Natural killer cell treated with Interleukin-12 subunit alpha and Interleukin-12 subunit beta and Interleukin-15 and Interleukin-18, amount 100 ng/mL, for 72 hours (primary cell): ENCODE results near the gene SLC6A3. TPM values are rescaled to one million over a fixed set of nuclear protein-coding genes. Genes with fewer than 3 reads are reported as not detected.

ENCODE experiments used
- ATAC-seq, 2 donors: fragments of 150-1000 bp; cut with Tn5 transposase in 1 of 2; sonication (Bioruptor Pico), chemical (Tn5 transposase) in 1 of 2; 2 replicates each; pipeline ENCODE4 v1.10.0; 2021
- DNase-seq: peaks from one replicate; pipeline ENCODE4 v3.0.0; 2022; ENCODE audit warnings: low spot score
- H3K27ac Mint-ChIP-seq, 2 donors: 1 replicate in 1 of 2; 2 replicates in 1 of 2; pipeline ENCODE4 v1.8.0; 2022; ENCODE audit warnings: mixed read lengths in 2 of 2, mild to moderate bottlenecking in 1 of 2, moderate library complexity in 1 of 2
- H3K27me3 Mint-ChIP-seq, 2 donors: 1 replicate in 1 of 2; 2 replicates in 1 of 2; pipeline ENCODE4 v1.8.0; 2022; ENCODE audit warnings: mixed read lengths in 2 of 2
- H3K36me3 Mint-ChIP-seq: one replicate; pipeline ENCODE4 v1.8.0; 2022; ENCODE audit warnings: mixed read lengths
- H3K4me1 Mint-ChIP-seq, 2 donors: 1 replicate in 1 of 2; 2 replicates in 1 of 2; pipeline ENCODE4 v1.8.0; 2022; ENCODE audit warnings: low read depth in 2 of 2, mixed read lengths in 2 of 2, mild to moderate bottlenecking in 1 of 2
- H3K4me3 Mint-ChIP-seq: one replicate; pipeline ENCODE4 v1.8.0; 2022; ENCODE audit warnings: mixed read lengths
- H3K9me3 Mint-ChIP-seq: 2 replicates; pipeline ENCODE4 v1.8.0; 2022; ENCODE audit warnings: mixed read lengths
- total RNA-seq, 2 donors: library from RNA; stranded (reverse); gene quantifications; one replicate each; pipeline ENCODE4 v1.2.3, GENCODE V29; 2022

SLC6A3 gene
- total RNA-seq: not detected

GRCh38 chr5:1445313-1445688 is at the start of gene SLC6A3:
SLC6A3 (minus strand) TSS chr5:1445440; CDS start chr5:1443197, 2,243 bp downstream.
- Mint-ChIP-seq H3K27me3 (peaks cover 29 to 30% of the 10 kb centered on the region in 2 donors), H3K4me3 (peak within 1 kb of the TSS; percentile 33), H3K36me3 (no peaks in the 10 kb centered on the region), H3K9me3 (no peaks in the 10 kb centered on the region), H3K4me1 (peaks cover 9 to 25% of the 10 kb centered on the region in 2 donors), H3K27ac (no peak within 1 kb of the TSS)
- peak; percentile 51 to 74 for ATAC-seq
- DNase-seq: no peak

- DNase-seq (no peak), ATAC-seq (no peak)
- H3K27me3 Mint-ChIP-seq: no peaks in the 10 kb centered on the region
- peak overlapping the region; percentile 86 for H3K4me3 Mint-ChIP-seq
- no peaks in the 10 kb centered on the region for H3K9me3 Mint-ChIP-seq
- peaks cover 8% of the 10 kb centered on the region for H3K36me3 Mint-ChIP-seq
- peaks cover 86 to 87% of the 10 kb centered on the region in 2 donors for H3K4me1 Mint-ChIP-seq
- peak overlapping the region; percentile 93 to 95 for H3K27ac Mint-ChIP-seq
Observed at GRCh38 chr5:1493941-1494340, 48.7 kb upstream of the SLC6A3 start.

DNA sequence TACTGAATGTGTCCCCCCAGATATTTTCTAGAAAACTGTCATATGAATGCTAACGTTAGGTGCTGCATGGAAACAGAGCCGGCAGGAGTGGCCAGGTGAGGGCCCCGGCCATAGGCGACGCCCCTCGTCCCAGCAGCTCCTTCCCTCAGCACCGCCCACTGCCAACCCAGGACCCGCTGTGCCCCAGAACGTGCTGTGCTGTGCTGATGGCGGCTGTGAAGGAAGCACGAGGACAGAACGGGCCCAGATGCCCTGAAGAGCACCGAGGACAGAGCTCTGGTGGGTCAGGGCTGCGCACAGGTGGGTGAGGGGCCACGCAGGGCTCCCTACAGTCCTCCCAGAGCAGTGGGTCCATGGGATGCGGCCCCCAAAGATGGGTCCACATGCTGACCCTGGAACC is 48.2 kb upstream of the SLC6A3 start:
- peak overlapping the region; percentile 86 for H3K4me3 Mint-ChIP-seq
- H3K4me1 Mint-ChIP-seq: peaks cover 84% of the 10 kb centered on the region in 2 donors
- H3K27me3 Mint-ChIP-seq: no peaks in the 10 kb centered on the region
- peak overlapping the region; percentile 93 to 95 for H3K27ac Mint-ChIP-seq
- H3K9me3 Mint-ChIP-seq: no peaks in the 10 kb centered on the region
- H3K36me3 Mint-ChIP-seq: peaks cover 5% of the 10 kb centered on the region
- ATAC-seq (no peak), DNase-seq (no peak)

GRCh38 chr5:1492757-1493156 is 47.5 kb upstream of the SLC6A3 start:
- H3K27ac Mint-ChIP-seq: peak overlapping the region; percentile 93 to 95
- H3K27me3 Mint-ChIP-seq: no peaks in the 10 kb centered on the region
- H3K9me3 Mint-ChIP-seq: no peaks in the 10 kb centered on the region
- DNase-seq (peak; percentile 76), ATAC-seq (peak; percentile 18 to 48)
- peaks cover 83 to 85% of the 10 kb centered on the region in 2 donors for H3K4me1 Mint-ChIP-seq
- peak overlapping the region; percentile 86 for H3K4me3 Mint-ChIP-seq
- peaks cover 5% of the 10 kb centered on the region for H3K36me3 Mint-ChIP-seq

GRCh38 chr5:1490376-1490775 is 45.1 kb upstream of the SLC6A3 start:
- Mint-ChIP-seq H3K27me3 (no peaks in the 10 kb centered on the region), H3K4me3 (peak overlapping the region; percentile 75), H3K4me1 (peaks cover 64 to 72% of the 10 kb centered on the region in 2 donors), H3K27ac (peak overlapping the region; percentile 85 to 95), H3K9me3 (no peaks in the 10 kb centered on the region), H3K36me3 (peaks cover 5% of the 10 kb centered on the region)
- ATAC-seq (no peak), DNase-seq (no peak)

DNA sequence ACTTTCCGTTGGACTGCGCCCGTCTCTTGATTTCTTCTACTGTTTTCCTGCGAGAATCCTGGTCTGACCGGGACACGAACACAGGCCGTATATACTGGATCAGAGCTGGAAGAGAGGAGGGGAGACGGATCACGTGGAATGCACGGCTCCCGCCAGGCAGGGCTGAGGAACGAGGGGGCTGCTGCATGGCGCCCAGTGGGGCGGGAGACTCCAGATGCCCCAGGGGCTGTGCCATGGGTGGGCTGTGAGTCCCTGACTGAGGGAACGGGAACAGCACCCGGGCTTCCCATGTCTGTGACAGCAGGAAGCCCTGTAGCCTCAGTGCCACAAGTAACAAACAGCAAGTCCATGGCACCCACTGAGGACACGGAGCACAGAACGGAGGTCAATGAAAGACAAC is 44.5 kb upstream of the SLC6A3 start:
- Mint-ChIP-seq H3K36me3 (peaks cover 5% of the 10 kb centered on the region), H3K27me3 (no peaks in the 10 kb centered on the region), H3K4me1 (peaks cover 58 to 72% of the 10 kb centered on the region in 2 donors), H3K9me3 (no peaks in the 10 kb centered on the region), H3K27ac (peak overlapping the region; percentile 85 to 95), H3K4me3 (peak overlapping the region; percentile 75)
- no peak for ATAC-seq
- no peak for DNase-seq

DNA sequence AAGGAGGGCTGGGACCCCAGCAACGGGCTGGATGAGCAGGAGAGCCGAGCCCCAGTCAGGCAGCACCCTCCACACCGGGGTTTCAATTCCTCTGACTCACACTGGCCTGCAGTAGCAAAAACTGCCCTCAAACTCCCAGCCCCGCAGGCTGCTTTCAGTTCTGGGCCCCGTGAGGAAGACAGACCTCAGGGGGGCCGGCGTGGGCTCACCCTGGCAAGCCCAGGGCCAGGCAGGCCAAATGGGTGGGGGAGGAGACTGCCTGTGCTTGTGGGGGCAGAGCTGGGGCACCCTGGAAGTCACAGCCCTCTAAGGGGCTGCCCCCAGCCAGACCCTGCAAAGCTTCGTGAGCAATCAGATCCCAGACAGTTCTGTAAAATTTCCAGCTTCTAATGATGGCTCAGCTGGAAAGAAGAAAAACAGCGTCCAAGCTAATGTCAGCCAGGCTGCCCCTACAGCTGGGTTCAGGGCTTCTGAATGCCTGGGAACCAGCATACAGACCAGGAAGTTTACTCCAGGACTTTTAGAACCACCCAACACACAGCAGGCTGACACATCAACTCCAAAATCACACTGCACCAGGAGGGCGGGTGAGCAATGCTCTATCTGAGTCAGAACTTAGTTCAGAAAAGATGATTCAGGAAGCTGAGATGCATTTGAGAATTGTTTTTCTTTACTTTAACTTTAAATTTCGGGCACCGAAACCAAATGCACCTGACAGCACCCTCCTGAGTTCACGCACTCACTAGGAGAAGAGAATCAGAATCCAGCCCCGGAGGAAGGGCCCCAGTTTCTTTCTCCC is 43.8 kb upstream of the SLC6A3 start:
- Mint-ChIP-seq H3K27ac (peak overlapping the region; percentile 85 to 95), H3K36me3 (peaks cover 5% of the 10 kb centered on the region)
- DNase-seq: no peak

DNA sequence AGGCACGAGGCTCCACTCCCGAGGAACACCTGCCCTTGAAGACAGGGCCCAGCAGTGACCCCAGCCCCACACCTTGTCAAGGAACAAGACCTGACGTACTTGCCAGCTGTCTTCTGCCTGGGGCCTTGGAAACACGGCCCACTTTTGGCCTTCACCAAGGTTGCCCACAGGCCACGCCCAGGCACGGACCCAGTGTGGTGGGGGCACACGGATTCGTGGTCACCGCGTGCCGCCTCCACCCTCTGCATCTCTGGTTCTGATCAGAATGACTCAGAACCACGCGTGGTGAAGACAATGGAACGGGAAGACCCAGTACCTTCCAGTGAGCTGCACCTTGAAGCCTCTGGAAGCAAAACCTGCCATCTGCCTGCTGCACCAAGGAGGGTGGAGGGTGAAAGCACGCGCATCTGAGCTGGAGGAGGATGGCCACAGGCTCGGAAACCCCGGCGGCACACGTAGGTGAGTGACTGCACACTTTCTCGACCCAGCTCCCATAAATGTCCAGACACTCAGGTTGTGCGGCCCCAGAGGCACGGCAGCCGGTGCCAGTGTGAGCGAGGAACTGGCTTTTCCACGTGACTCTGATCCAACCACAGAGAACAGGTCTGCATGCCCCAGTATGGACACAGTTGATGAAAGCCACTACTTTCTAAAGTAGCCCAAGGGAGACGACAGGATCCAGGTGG is 42.0 kb upstream of the SLC6A3 start:
- DNase-seq (no peak), ATAC-seq (no peak)
- no peaks in the 10 kb centered on the region for H3K27me3 Mint-ChIP-seq
- no peaks in the 10 kb centered on the region for H3K9me3 Mint-ChIP-seq
- H3K36me3 Mint-ChIP-seq: peaks cover 5% of the 10 kb centered on the region
- H3K4me1 Mint-ChIP-seq: peaks cover 36 to 57% of the 10 kb centered on the region in 2 donors
- H3K4me3 Mint-ChIP-seq: peak overlapping the region; percentile 75
- H3K27ac Mint-ChIP-seq: peak overlapping the region; percentile 85 to 95

More for the DNA sequence above, 43.8 kb upstream of the SLC6A3 start:
- no peaks in the 10 kb centered on the region for H3K27me3 Mint-ChIP-seq
- peak overlapping the region; percentile 75 for H3K4me3 Mint-ChIP-seq
- ATAC-seq: peak; percentile 77 to 88
- no peaks in the 10 kb centered on the region for H3K9me3 Mint-ChIP-seq
- peaks cover 54 to 68% of the 10 kb centered on the region in 2 donors for H3K4me1 Mint-ChIP-seq

- no peak overlapping the region for H3K4me3 Mint-ChIP-seq
- no peaks in the 10 kb centered on the region for H3K9me3 Mint-ChIP-seq
- no peaks in the 10 kb centered on the region for H3K27me3 Mint-ChIP-seq
- H3K4me1 Mint-ChIP-seq: peaks cover 32 to 52% of the 10 kb centered on the region in 2 donors
- no peak for DNase-seq
- H3K36me3 Mint-ChIP-seq: peaks cover 5% of the 10 kb centered on the region
- H3K27ac Mint-ChIP-seq: peak overlapping the region in 1 of 2 donors; percentile 16
- no peak for ATAC-seq
Observed at GRCh38 chr5:1486271-1486670, 41.0 kb upstream of the SLC6A3 start.

GRCh38 chr5:1485579-1486118 is 40.4 kb upstream of the SLC6A3 start:
- H3K4me1 Mint-ChIP-seq: peaks cover 27 to 49% of the 10 kb centered on the region in 2 donors
- DNase-seq (no peak), ATAC-seq (no peak)
- H3K4me3 Mint-ChIP-seq: peak overlapping the region; percentile 44
- no peaks in the 10 kb centered on the region for H3K27me3 Mint-ChIP-seq
- H3K36me3 Mint-ChIP-seq: no peaks in the 10 kb centered on the region
- H3K9me3 Mint-ChIP-seq: no peaks in the 10 kb centered on the region
- peak overlapping the region; percentile 77 to 86 for H3K27ac Mint-ChIP-seq

DNA sequence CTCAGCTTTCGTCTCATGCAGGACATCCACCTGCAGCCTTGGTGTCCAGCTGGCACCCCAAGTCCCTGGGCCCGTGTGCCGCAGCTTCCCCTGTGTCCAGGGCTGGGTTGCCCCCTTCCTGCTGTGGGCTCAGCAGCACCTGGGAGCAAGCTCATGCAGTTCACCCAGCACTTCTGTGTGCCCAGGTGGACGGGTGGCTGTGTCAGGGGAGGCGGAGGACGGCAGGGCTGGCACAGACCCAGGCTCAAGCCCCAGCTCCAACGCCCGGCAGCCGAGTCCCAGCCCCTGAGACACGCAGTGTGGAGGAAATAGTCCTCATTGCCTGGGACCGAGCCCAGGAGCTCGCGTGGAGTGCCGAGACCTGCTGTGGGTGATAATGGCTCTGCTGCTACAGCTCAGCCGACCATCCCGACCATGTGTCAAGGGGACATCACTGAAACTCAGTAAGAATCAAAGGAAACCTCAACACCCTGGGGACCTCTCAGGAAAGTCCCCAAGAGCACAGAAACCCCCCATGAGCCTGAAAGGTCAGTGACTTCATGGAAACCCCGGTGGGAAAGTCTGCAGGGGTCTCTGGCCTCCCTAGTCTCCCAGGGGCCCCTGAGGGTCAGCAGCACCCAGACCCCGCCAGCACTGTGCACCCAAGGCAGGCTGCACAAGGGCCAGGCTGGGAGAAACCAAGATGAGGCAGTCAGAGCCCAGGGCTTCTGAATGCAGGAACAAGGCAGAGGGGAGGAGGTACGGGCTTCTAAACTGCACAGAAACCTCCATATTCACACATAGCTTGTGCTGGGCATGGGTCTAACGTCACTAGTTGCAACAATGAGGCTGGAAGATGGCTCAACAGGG is 39.7 kb upstream of the SLC6A3 start:
- Mint-ChIP-seq H3K4me3 (peak overlapping the region; percentile 44), H3K9me3 (no peaks in the 10 kb centered on the region), H3K27me3 (no peaks in the 10 kb centered on the region), H3K27ac (peak overlapping the region; percentile 77 to 86), H3K4me1 (peaks cover 25 to 51% of the 10 kb centered on the region in 2 donors), H3K36me3 (no peaks in the 10 kb centered on the region)
- DNase-seq (no peak), ATAC-seq (peak in 1 of 2 donors; percentile 24)

DNA sequence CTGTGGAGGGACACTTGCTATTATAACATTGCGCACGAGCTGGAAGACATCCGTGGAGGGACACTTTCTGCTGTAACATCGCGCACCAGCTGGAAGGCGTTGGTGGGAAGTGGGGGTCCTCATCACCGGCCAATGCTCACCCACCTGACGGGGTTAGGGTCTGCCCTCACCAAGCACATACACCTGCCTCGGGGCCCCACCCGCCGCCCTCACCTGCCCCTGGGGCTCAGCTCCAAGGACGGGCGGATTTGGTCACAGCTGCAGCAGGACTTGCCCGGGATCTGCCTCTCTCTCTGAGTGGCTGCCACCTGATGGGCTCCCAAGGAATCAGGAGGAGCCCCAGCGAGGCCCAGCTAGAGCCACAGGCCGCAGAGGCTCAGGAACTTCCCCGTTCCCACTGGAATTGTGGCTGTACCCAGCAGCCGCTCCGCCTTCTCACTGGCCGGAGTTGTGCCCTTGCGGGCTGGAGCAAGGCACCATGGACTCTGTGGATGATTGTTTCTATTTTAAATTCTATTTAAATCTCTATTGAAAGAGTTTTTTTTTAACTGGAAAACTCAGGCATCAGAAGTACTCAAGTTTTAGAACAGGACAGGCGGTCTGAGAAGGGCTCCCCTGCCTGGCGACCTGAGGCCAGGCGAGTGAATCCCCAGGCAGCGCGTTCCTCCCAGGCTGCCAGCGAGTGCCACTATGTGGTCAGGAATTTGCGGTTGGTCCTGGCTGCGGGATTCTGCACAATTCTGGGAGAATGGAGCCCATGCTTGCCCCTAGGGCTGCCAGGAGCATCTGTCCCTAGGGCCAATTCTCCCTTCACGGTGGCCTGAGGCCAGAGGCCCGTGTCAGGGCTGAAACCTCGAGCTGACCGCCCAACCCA is 38.9 kb upstream of the SLC6A3 start:
- H3K36me3 Mint-ChIP-seq: no peaks in the 10 kb centered on the region
- H3K4me1 Mint-ChIP-seq: peaks cover 17 to 47% of the 10 kb centered on the region in 2 donors
- H3K27me3 Mint-ChIP-seq: no peaks in the 10 kb centered on the region
- DNase-seq (no peak), ATAC-seq (no peak)
- H3K27ac Mint-ChIP-seq: no peak overlapping the region
- H3K9me3 Mint-ChIP-seq: no peaks in the 10 kb centered on the region
- H3K4me3 Mint-ChIP-seq: no peak overlapping the region
